SJSA1 (cell line): ENCODE measurements around the gene TPBGL. TPM values are rescaled to one million over a fixed set of nuclear protein-coding genes. Genes with fewer than 3 reads are reported as not detected.
A peak's percentile ranks its signal among the peaks of the same experiment; 100 is the strongest.

Experiments
- DNase-seq, 2 experiments: peaks; one replicate each; pipeline ENCODE4 v3.0.0-alpha.2; 2015 to 2020; ENCODE audit warnings: low spot score in 2 of 2, low read depth in 1 of 2
- H3K27ac ChIP-seq: fragments of 250-450 bp; sonication (Bioruptor Pico); 2 replicates; pipeline ENCODE4 v1.5.1; 2020; ENCODE audit warnings: mild to moderate bottlenecking, moderate library complexity
- H3K27me3 ChIP-seq: fragments of 250-450 bp; sonication (Bioruptor Pico); replicated peaks from 2 replicates; pipeline ENCODE4 v1.5.1; 2020; ENCODE audit warnings: mild to moderate bottlenecking, moderate library complexity
- H3K36me3 ChIP-seq: fragments of 250-450 bp; sonication (Bioruptor Pico); 2 replicates; pipeline ENCODE4 v1.5.1; 2020; ENCODE audit warnings: mild to moderate bottlenecking
- H3K4me1 ChIP-seq: fragments of 250-450 bp; sonication (Bioruptor Pico); replicated peaks from 2 replicates; pipeline ENCODE4 v1.6.1; 2021; ENCODE audit warnings: mild to moderate bottlenecking
- H3K4me3 ChIP-seq: fragments of 250-450 bp; sonication (Bioruptor Pico); 2 replicates; pipeline ENCODE4 v1.5.1; 2020; ENCODE audit warnings: mild to moderate bottlenecking
- H3K9me3 ChIP-seq: fragments of 250-450 bp; sonication (Bioruptor Pico); replicated peaks from 2 replicates; pipeline ENCODE4 v1.5.1; 2020; ENCODE audit warnings: mild to moderate bottlenecking
- total RNA-seq: library from RNA; depleted of rRNA; stranded (reverse); fragments of >200 nt; shearing (Covaris generic); gene quantifications from 2 replicates; pipeline ENCODE4 v1.2.3, GENCODE V29; 2014

Gene TPBGL
- total RNA-seq, 1 experiment from 2014 or later, result not detected

DNA sequence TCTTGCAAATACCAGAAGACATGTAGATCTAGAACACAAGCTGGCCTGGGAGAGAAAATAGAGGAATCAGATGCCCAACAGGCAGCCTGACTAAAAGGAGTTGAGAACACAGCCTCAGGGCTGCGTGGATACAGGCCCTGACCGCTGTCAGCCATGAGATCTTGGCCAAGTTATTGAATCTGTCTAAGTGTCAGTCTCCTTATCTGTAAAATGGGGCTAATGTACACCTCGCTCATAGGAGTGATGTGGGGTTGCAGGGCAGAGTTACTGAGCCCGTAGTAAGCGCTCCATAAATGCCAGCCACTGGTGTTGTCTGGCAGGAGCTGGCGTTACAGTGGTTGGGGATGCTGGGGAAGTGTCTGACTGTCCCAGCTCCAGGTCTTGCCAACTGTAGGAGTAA, 38.4 kb upstream of the TPBGL start:
- Histone ChIP-seq H3K9me3 (no peaks in the 10 kb centered on the region), H3K36me3 (no peaks in the 10 kb centered on the region), H3K27me3 (no peaks in the 10 kb centered on the region), H3K4me3 (no peak overlapping the region), H3K27ac (no peak overlapping the region), H3K4me1 (no peaks in the 10 kb centered on the region)
- no peak for DNase-seq

DNA sequence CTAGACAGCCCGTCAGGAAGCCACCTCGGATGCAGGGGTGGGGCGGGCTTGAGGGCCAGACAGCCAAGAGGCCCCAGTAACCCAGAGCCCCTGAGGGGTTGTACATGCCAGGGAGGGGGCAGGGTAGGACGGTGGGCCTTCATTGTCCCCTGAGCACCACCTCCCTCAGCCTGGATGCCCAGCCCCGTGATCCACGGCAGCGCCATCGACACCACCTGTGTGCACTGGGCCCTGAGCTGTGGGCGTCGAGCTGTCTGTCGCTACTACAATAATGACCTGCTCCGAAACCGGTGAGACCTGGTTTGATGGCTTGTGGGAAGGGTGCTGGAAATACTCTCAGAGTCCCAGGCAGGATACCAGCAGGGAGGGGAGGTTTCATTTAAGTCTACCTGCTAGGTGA, 37.4 kb upstream of the TPBGL start:
- no peaks in the 10 kb centered on the region for H3K9me3 ChIP-seq
- no peaks in the 10 kb centered on the region for H3K27me3 ChIP-seq
- no peak for DNase-seq
- no peak overlapping the region for H3K4me3 ChIP-seq
- no peaks in the 10 kb centered on the region for H3K4me1 ChIP-seq
- H3K36me3 ChIP-seq, result no peaks in the 10 kb centered on the region
- no peak overlapping the region for H3K27ac ChIP-seq

DNA sequence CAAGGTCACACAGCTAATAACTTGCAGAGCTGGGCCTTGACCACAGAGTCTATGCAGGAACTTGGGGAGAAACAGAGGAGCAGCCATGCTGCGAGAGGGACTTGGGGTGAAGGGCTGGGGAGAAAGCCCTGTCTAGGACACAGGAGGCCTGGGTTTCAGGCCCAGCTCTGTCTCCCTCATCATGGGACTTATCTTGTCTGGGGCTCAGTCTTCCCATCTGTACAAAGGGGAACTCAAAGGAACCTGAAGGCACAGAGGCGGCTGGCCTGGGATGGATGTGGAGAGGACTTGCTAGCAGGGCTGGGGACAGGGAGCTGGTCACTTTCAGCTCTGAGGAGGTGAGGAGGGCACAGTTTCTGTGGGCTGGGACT, 36.9 kb upstream of the TPBGL start:
- H3K27me3 ChIP-seq, result no peaks in the 10 kb centered on the region
- no peaks in the 10 kb centered on the region for H3K9me3 ChIP-seq

DNA sequence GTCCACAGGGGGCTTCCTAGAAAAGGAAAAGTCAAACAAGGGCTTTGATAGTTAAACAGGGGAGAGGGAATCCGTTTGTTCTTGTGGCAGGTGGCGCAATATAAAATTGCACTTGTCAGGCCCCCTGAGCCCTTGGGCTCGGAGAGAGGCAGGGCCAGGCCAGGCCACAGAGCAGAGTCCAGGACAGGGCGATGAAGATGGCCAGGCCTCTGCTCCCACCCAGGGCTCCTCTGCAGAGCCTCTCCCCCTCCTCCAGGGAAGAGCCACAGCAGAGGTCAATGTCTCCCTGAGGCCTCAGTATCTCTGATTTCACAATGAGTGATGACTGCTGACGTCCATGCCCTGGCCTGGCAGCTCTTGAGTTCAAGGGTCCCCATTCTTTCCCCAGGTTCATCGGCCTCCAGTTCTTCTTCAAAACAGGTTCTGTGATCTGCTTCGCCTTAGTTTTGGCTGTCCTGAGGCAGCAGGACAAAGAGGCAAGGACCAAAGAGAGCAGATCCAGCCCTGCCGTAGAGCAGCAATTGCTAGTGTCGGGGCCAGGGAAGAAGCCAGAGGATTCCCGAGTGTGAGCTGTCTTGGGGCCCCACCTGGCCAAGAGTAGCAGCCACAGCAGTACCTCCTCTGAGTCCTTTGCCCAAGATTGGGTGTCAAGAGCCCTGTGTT, 36.4 kb upstream of the TPBGL start:
- Histone ChIP-seq H3K27me3 (no peaks in the 10 kb centered on the region), H3K27ac (no peak overlapping the region), H3K36me3 (no peaks in the 10 kb centered on the region), H3K9me3 (no peaks in the 10 kb centered on the region), H3K4me1 (no peaks in the 10 kb centered on the region), H3K4me3 (no peak overlapping the region)
- DNase-seq, result no peak

More for the DNA sequence above, 36.9 kb upstream of the TPBGL start:
- no peak for DNase-seq
- Histone ChIP-seq H3K4me3 (no peak overlapping the region), H3K27ac (no peak overlapping the region), H3K4me1 (no peaks in the 10 kb centered on the region), H3K36me3 (no peaks in the 10 kb centered on the region)

DNA sequence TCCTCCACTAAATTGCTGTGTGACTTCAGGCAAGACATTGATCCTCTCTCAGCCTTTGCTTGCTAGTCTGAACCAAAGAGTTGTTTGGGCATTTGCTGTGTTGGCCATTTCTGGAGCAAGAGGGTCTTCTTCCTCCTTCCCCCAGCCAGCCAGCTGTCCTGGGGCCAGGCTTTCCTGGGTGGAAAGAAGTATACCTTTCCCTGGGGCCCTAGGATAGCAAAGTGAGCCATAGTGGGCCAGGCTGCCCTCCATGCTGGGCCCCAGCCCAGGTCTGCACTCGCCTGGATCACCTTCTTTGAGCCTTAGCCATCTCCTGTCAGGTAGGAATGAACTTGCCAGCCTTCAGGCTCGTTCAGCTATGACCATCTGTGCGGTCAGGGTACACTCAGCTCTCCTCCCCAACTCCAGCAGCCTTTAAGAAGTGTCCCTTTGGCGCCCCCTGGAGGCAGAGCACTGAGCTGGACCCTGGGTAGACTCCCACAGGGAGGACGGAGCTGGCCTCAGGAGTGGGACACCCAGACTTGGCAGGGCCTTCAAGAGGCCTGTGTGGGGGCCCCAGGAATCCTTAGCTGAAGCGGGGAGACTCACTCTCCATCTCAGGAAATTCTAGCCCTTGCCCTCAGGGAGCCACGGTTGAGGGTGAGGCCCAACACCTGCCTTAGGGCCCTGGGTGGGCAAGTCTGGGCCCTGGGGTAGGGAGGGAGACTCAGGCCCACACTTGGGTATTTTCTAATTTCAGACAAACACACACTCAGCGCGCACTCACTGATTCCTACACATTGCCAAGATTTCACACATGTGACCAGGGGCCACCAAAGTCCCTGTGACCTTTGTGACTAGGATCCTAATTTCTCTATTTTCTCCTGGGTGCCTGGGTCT, 35.6 kb upstream of the TPBGL start:
- H3K27me3 ChIP-seq, result no peaks in the 10 kb centered on the region
- H3K36me3 ChIP-seq, result no peaks in the 10 kb centered on the region
- no peaks in the 10 kb centered on the region for H3K9me3 ChIP-seq
- DNase-seq, result peak; percentile 52 to 71
- no peaks in the 10 kb centered on the region for H3K4me1 ChIP-seq
- H3K27ac ChIP-seq, result no peak overlapping the region
- H3K4me3 ChIP-seq, result no peak overlapping the region

DNA sequence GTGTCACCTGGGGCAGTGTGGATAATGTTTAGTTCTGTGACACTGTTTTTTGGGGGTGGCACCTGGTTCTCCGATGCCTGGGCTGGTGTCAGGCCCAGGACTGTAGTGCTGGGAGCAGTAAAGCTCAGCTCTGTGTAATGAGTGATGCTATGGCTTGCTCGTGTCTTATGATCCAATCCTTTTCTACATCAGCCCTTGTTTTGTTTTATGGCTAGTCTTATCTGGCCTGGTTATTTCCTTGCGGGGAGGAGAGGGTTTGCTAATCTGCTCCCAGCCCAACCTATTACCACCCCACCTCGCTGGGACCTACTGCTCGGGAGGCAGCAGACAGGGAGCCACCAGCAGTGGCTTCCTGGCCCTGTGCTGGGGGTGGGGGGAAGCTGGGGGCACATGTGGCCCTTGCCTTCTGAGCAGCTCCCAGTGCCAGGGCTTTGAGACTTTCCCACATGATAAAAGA, 35.0 kb upstream of the TPBGL start:
- no peak overlapping the region for H3K27ac ChIP-seq
- H3K27me3 ChIP-seq, result no peaks in the 10 kb centered on the region
- H3K4me1 ChIP-seq, result no peaks in the 10 kb centered on the region
- no peak overlapping the region for H3K4me3 ChIP-seq
- H3K36me3 ChIP-seq, result no peaks in the 10 kb centered on the region
- H3K9me3 ChIP-seq, result no peaks in the 10 kb centered on the region
- no peak for DNase-seq

DNA sequence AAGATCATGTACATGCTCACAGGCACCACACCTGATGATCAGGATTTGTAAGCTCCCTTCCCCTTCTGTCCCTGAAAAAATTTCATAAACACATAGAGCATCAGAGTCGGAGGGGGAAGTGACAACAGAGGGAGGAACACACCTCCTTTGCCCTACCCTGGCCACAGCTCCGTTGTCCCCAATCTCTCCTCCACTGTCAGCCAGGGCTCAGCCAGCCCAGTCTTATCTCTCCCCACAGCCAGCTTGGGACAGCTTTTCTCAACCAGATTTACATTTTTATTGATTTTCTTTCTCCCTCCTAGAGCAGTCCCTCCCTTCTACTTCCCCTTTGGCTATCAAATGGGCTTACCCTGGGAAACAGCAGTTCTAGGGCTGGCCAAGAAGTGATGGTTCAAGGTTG, 32.1 kb upstream of the TPBGL start:
- no peak overlapping the region for H3K4me3 ChIP-seq
- DNase-seq, result no peak

DNA sequence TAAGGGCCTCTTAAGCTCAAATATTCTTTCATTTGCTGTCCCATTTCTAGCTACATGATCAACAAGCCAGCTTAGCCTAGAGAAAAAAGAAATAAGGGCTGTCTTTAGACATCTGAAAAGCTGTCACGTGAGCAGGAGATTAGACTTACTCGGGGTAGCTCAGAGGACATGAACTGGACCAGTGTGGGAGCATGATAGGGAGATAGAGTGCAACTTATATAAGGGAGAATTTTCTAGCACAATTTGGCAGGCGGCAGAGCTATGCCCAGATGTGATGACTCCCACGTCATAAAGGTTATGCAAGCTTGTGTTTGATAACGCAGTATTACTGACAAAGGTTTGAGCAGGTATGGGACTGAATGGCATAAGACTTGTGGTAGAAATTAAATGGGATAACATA, 28.2 kb upstream of the TPBGL start:
- no peaks in the 10 kb centered on the region for H3K9me3 ChIP-seq
- no peak overlapping the region for H3K4me3 ChIP-seq
- H3K4me1 ChIP-seq, result no peaks in the 10 kb centered on the region
- H3K27me3 ChIP-seq, result no peaks in the 10 kb centered on the region
- no peaks in the 10 kb centered on the region for H3K36me3 ChIP-seq
- H3K27ac ChIP-seq, result no peak overlapping the region
- no peak for DNase-seq

More for the DNA sequence above, 32.1 kb upstream of the TPBGL start:
- no peaks in the 10 kb centered on the region for H3K36me3 ChIP-seq
- H3K4me1 ChIP-seq, result no peaks in the 10 kb centered on the region
- H3K9me3 ChIP-seq, result no peaks in the 10 kb centered on the region
- H3K27ac ChIP-seq, result no peak overlapping the region
- H3K27me3 ChIP-seq, result no peaks in the 10 kb centered on the region

DNA sequence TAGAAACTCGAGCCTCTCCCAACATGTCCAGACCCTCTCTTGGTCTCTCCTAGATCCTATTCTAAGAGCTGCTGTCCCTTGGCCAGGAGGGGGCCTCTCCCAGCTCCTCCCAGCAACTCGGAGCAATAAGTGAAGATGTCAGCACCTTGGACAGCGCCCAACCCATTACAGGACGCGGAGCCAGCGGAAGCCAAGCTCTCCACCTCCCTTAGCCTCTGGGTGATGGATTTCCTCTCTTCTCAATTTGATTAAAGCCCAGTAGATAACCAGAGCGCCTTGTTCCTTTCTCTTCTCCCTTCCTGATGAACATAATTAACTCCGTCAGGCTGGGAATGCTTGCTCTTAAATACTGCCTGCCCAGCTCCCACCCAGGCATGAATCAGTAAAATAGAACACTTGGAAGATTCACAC, 26.2 kb upstream of the TPBGL start:
- Histone ChIP-seq H3K27ac (no peak overlapping the region), H3K27me3 (no peaks in the 10 kb centered on the region), H3K4me3 (no peak overlapping the region), H3K9me3 (no peaks in the 10 kb centered on the region), H3K4me1 (no peaks in the 10 kb centered on the region), H3K36me3 (no peaks in the 10 kb centered on the region)
- DNase-seq, result peak; percentile 41 to 69

DNA sequence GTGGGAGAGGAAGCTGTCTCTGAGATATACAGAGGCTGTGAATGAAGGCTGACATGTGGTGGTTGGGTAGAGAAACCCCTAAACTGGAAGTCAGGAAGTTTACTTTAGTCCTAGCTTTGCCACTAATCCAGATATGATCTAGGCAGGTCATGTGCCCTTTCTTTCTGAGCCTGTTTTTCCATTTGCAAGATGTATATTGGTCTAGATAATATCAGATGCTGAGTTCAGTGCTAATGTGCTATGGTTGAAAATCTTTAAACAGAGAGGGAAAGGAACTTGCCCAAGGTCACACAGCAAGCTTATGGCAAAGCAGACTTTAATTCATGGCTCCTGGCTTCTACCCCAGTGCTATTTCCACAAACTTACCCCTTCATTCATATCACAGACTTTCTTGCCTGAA, 25.7 kb upstream of the TPBGL start:
- no peak overlapping the region for H3K4me3 ChIP-seq
- H3K27me3 ChIP-seq, result no peaks in the 10 kb centered on the region
- H3K27ac ChIP-seq, result no peak overlapping the region
- DNase-seq, result no peak
- H3K36me3 ChIP-seq, result no peaks in the 10 kb centered on the region
- H3K4me1 ChIP-seq, result no peaks in the 10 kb centered on the region
- H3K9me3 ChIP-seq, result no peaks in the 10 kb centered on the region

DNA sequence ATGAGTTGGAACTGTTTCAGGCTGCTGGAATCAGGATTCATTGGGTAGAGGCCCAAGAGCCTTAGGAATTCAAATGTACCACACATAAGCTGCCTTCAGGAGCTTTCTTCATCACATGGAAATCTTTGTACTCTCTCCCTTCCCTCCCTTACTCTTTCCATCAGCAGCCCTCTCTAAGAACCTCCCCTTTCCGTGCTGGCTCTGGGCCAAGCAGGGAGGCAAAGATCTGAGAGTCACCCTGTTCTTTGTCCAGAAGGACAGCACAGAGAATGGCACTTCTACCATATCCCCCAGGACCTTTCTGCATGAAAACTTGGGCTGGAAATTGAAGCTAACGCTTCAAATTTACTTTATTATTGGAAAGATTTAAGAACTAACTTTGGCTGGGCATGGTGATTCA, 20.7 kb upstream of the TPBGL start:
- Histone ChIP-seq H3K27me3 (no peaks in the 10 kb centered on the region), H3K4me1 (no peaks in the 10 kb centered on the region), H3K36me3 (no peaks in the 10 kb centered on the region), H3K27ac (no peak overlapping the region), H3K4me3 (no peak overlapping the region), H3K9me3 (no peaks in the 10 kb centered on the region)
- no peak for DNase-seq

DNA sequence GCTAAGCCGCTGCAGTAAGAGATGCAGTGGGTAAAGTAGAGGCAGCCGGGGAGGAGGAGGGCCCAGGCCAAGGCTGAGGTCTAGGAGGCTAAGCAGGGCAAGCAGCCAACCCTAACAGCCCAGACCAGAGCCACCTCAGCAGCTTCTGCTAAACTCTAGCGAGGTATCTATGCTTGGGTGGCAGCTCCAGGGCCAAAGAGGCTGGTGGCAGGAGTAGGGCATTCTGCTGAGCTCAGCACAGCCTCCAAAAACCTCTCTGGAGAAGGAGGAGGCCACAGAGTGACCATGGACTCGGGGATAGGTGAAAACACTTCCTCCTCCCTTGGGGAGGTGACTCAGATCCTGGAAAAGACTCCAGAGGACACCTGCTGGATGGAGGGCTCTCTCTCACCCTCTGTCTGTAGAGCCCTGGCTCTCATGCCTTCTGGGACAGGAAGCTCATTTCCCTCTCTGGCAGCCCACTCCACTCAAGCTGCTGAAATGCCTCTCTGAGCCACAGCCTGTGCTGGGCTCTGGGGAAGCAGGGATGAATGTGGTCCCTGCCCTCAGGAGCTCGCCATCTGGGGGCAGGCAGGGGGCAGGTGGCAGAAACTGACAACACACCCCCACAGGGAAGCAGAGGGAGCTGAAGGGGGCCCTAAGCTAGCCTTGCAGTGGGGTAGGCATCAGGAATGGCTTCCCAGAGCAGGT, 16.5 kb upstream of the TPBGL start:
- Histone ChIP-seq H3K9me3 (no peaks in the 10 kb centered on the region), H3K27ac (no peak overlapping the region), H3K27me3 (no peaks in the 10 kb centered on the region), H3K36me3 (no peaks in the 10 kb centered on the region), H3K4me3 (no peak overlapping the region), H3K4me1 (no peaks in the 10 kb centered on the region)
- no peak for DNase-seq

DNA sequence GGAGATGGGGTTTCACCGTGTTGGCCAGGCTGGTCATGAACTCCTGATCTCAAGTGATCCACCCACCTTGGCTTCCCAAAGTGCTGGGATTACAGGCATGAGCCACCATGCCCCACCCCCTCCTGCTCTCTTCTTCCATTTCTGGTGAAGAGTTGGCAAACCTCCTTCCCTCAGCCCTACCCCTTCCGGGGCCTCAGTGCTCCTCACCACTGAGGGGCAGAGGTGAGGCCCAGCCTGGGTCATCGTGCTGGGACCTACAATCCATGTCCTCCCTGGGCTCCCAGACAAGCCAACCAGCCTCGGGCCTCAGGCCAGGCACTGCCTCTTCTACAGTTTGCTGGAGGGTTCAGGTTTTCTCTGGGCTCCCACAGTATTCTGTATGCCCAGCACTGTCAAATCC, 14.8 kb upstream of the TPBGL start:
- no peaks in the 10 kb centered on the region for H3K9me3 ChIP-seq
- H3K4me1 ChIP-seq, result no peaks in the 10 kb centered on the region
- H3K36me3 ChIP-seq, result no peaks in the 10 kb centered on the region
- no peak for DNase-seq
- H3K4me3 ChIP-seq, result no peak overlapping the region
- no peaks in the 10 kb centered on the region for H3K27me3 ChIP-seq
- H3K27ac ChIP-seq, result no peak overlapping the region

DNA sequence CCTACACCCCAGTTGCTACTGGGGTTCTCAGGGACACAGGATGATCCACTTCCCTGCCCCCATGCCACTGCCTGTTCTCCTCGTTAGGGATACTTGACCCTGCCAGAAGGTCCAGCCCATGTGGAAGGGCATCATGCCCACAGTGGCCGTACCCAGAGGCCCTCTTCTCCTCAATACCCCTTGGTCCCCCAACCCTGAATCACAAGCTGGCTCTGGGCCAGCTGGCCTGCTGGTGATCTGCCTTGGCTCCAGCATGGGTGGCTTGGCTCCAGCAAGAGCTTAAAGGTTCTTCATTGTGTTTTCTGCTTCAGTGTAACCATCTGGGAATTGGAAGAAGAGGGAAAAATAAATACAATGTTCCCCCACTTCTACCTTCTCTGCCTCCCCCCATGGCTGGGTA, 11.1 kb upstream of the TPBGL start:
- DNase-seq, result no peak
- no peak overlapping the region for H3K27ac ChIP-seq

More for the DNA sequence above, 11.1 kb upstream of the TPBGL start:
- Histone ChIP-seq H3K4me1 (no peaks in the 10 kb centered on the region), H3K36me3 (no peaks in the 10 kb centered on the region), H3K27me3 (no peaks in the 10 kb centered on the region), H3K9me3 (no peaks in the 10 kb centered on the region), H3K4me3 (no peak overlapping the region)
